Right atrium auricular region (tissue), 2 donors: ENCODE results near the gene CSTB. TPM values are rescaled to one million over a fixed set of nuclear protein-coding genes. Genes with fewer than 3 reads are reported as not detected.

ENCODE experiments used
- DNase-seq: peaks from one replicate; pipeline ENCODE4 v3.0.0-alpha.2; 2019; ENCODE audit warnings: low spot score
- H3K27ac ChIP-seq, 2 donors: fragments of 200-600 bp; sonication (generic); 1 replicate in 1 of 2; 2 replicates in 1 of 2; pipeline ENCODE4 v1.5.1; 2016 to 2019
- H3K27me3 ChIP-seq, 2 donors: fragments of 200-600 bp; sonication (generic); one replicate each; pipeline versions ENCODE4 v1.5.1 to v1.6.0; 2017 to 2019
- H3K36me3 ChIP-seq: fragments of 200-600 bp; sonication (generic); one replicate; pipeline ENCODE4 v1.5.1; 2016
- H3K4me1 ChIP-seq, 2 donors: fragments of 200-600 bp; sonication (generic); one replicate each; pipeline versions ENCODE4 v1.5.1 to v1.6.0; 2017 to 2019
- H3K4me3 ChIP-seq, 2 donors: fragments of 200-600 bp; sonication (generic); 1 replicate in 1 of 2; 2 replicates in 1 of 2; pipeline ENCODE4 v1.5.1; 2017 to 2019; ENCODE audit warnings: mild to moderate bottlenecking in 1 of 2, moderate library complexity in 1 of 2
- H3K9me3 ChIP-seq, 2 donors: fragments of 200-600 bp; sonication (generic); one replicate each; pipeline ENCODE4 v1.5.1; 2019
- CTCF ChIP-seq, 2 donors: fragments of 200-600 bp; sonication (generic); IDR thresholded peaks; one replicate each; pipeline ENCODE4 v1.5.1; 2019; ENCODE audit warnings: antibody characterized with exemption in 2 of 2
- total RNA-seq, 2 donors: library from RNA; depleted of rRNA; stranded (reverse); fragments of >200 nt; gene quantifications; one replicate each; pipeline ENCODE4 v1.1.0, GENCODE V29; 2016

Gene CSTB
- total RNA-seq, 2 donors from 2014 or later = 8.3 to 8.4 TPM

DNA sequence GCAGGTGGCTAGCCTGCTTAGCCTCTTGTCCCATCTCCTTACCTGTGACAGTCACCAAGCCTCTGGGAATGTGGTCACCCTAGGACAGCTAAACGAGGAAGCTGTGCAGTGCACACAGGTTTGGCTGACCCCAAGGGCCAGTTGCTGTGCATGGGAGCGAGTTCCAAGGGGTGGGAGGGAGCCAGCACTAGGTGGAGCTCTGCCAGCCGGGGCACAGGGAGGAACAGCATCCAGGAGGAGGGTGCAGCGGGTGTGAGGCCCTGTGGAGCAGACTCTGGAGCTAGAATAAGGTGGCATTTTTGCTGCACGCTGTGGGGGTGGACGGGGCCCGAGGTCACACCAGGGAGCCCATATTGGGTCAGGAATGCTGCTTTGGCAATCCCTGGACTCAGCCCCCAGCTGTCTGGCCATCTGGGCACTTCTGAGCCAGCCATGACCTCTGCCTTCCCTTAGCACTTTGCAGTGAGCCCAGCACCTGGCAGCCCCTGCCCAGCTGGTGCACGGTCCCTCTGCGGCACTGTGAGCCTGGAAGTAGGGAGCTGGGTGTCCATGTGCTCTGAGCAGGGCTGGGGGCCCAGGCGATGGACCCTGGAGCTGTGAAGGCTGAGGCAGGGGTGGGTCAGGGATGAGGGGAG lies 48.5 kb downstream of the CSTB start:
- Histone ChIP-seq H3K27ac (peak overlapping the region; percentile 91 to 95), H3K36me3 (peaks cover 5% of the 10 kb centered on the region), H3K4me1 (peaks cover 0 to 51% of the 10 kb centered on the region in 2 donors), H3K27me3 (no peaks in the 10 kb centered on the region), H3K9me3 (no peaks in the 10 kb centered on the region), H3K4me3 (peak overlapping the region in 1 of 2 donors; percentile 56)
- DNase-seq = no peak
- no peak for TF ChIP-seq CTCF (IDR thresholded peaks at IDR 0.05)

DNA sequence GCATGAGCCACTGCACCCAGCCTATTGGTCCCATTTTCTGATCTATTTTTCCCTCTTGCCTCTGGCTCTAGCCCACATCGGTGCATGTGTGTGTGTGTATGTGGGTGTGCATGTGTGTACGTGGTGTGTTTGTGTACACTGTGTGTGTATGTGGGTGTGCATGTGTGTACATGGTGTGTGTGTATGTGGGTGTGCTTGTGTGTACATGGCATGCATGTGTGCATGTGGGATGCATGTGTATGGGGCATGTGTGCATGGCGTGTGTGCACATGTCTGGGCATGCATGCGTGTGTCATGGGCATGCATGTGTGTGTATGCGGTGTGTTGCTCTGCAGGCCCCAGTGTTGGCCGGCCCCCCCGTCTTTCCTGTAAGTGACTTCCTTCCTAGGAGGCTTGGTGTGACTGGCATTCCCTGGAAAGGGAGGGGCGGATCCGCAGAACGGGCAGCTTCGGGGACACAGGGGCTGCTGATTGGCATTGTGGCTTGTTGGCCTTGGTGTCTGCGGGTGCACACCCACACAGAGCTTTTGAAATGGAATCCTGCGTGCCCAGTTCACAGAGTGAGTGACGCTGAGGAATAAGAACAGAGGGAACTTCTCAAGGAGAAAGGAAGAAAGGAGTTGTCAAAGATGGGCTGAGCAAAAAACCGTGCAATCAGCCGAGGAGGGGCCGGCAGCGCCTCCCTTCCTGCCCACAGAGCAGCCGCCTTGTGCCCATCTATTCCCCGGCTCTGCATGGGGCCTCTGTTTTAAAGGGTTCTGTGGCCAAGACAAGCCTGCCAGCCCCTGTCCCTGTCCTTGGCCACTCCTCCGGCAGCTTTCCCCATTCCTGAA lies 49.2 kb downstream of the CSTB start:
- peaks cover 0 to 51% of the 10 kb centered on the region in 2 donors for H3K4me1 ChIP-seq
- H3K9me3 ChIP-seq = no peaks in the 10 kb centered on the region
- H3K4me3 ChIP-seq = no peak overlapping the region
- peaks cover 5% of the 10 kb centered on the region for H3K36me3 ChIP-seq
- TF ChIP-seq CTCF (IDR thresholded peaks at IDR 0.05) = no peak
- H3K27ac ChIP-seq = peak overlapping the region; percentile 91 to 95
- H3K27me3 ChIP-seq = no peaks in the 10 kb centered on the region
- no peak for DNase-seq

Other genes with a start within 250 kb of the CSTB start
- gene HSF2BP, start 116.8 kb downstream of the CSTB start, total RNA-seq = under 1 TPM; 0.44 to 0.67 TPM
- 10 to 100 TPM; 10.5 to 16.0 TPM for gene RRP1B, start 116.7 kb downstream of the CSTB start, total RNA-seq
- gene PDXK, start 57.2 kb downstream of the CSTB start, total RNA-seq = 10 to 100 TPM; 29.1 to 45.7 TPM
- 1 to 10 TPM; 5.7 to 10.0 TPM for gene RRP1, start 13.3 kb upstream of the CSTB start, total RNA-seq
- 10 to 100 TPM; 41.3 to 42.5 TPM for gene AGPAT3, start 88.9 kb upstream of the CSTB start, total RNA-seq
- gene TRAPPC10, start 236.0 kb upstream of the CSTB start, total RNA-seq = 10 to 100 TPM; 18.2 to 19.7 TPM